HEK293T (cell line): Measurements from ENCODE around the gene MICAL1.

Source experiments
- CTCF ChIA-PET: fragments of 350-600 bp; formaldehyde crosslinking; extraction: SDS; loops from one replicate; lab custom pipeline; 2021; ENCODE audit warnings: antibody characterized with exemption, inconsistent platforms; lab: Yijun Ruan, JAX
- POLR2A ChIA-PET: fragments of 350-600 bp; formaldehyde crosslinking; extraction: SDS; loops from one replicate; lab custom pipeline; 2020; ENCODE audit warnings: antibody characterized with exemption, inconsistent platforms; lab: Yijun Ruan, JAX
- DNase-seq: peaks from one replicate; pipeline ENCODE4 v3.0.0; 2012; ENCODE audit warnings: mixed read lengths; ENCODE audit errors: extremely low spot score
- ARNT ChIP-seq: fragments of 450-650 bp; IDR thresholded peaks from 2 replicates; pipeline ENCODE4 v1.6.1; 2017; ENCODE audit warnings: mild to moderate bottlenecking
- BHLHE40 ChIP-seq: fragments of 450-650 bp; IDR thresholded peaks from 2 replicates; pipeline ENCODE4 v1.6.1; 2016; ENCODE audit warnings: mild to moderate bottlenecking, moderate library complexity, borderline replicate concordance
- CTBP1 ChIP-seq: fragments of 450-650 bp; IDR thresholded peaks from 2 replicates; pipeline ENCODE4 v1.6.1; 2016; ENCODE audit warnings: borderline replicate concordance
- ELF4 ChIP-seq: fragments of 450-650 bp; IDR thresholded peaks from 2 replicates; pipeline ENCODE4 v1.6.1; 2017; ENCODE audit warnings: antibody characterized with exemption
- FOXA1 ChIP-seq: fragments of 450-650 bp; IDR thresholded peaks from 2 replicates; pipeline ENCODE4 v1.6.1; 2016; ENCODE audit warnings: mild to moderate bottlenecking
- FOXK2 ChIP-seq: fragments of 450-650 bp; IDR thresholded peaks from 2 replicates; pipeline ENCODE4 v1.6.1; 2016; ENCODE audit warnings: mild to moderate bottlenecking
- FOXM1 ChIP-seq: fragments of 450-650 bp; IDR thresholded peaks from 2 replicates; pipeline ENCODE4 v1.6.1; 2017; ENCODE audit warnings: mild to moderate bottlenecking, borderline replicate concordance
- HDGF ChIP-seq: fragments of 450-650 bp; IDR thresholded peaks from 2 replicates; pipeline ENCODE4 v1.6.1; 2017; ENCODE audit warnings: antibody characterized with exemption, borderline replicate concordance
- L3MBTL2 ChIP-seq: fragments of 450-650 bp; conservative IDR thresholded peaks from 2 replicates; pipeline ENCODE4 v1.6.1; 2016; ENCODE audit warnings: mild to moderate bottlenecking
- LEF1 ChIP-seq: fragments of 450-650 bp; IDR thresholded peaks from 2 replicates; pipeline ENCODE4 v1.6.1; 2017; ENCODE audit warnings: mild to moderate bottlenecking, borderline replicate concordance
- NFRKB ChIP-seq: fragments of 450-650 bp; IDR thresholded peaks from 2 replicates; pipeline ENCODE4 v1.6.1; 2016; ENCODE audit warnings: mild to moderate bottlenecking, moderate library complexity
- SP1 ChIP-seq: fragments of 450-650 bp; IDR thresholded peaks from 2 replicates; pipeline ENCODE4 v1.6.1; 2017
- SUZ12 ChIP-seq: fragments of 450-650 bp; IDR thresholded peaks from 2 replicates; pipeline ENCODE4 v1.6.1; 2016; ENCODE audit warnings: mild to moderate bottlenecking
- TARDBP ChIP-seq: fragments of 450-650 bp; IDR thresholded peaks from 2 replicates; pipeline ENCODE4 v1.6.1; 2016
- ZNF384 ChIP-seq: fragments of 450-650 bp; IDR thresholded peaks from 2 replicates; pipeline ENCODE4 v1.6.1; 2016
- TF ChIP-seq, protein P1 (sequence below): fragments of 450-650 bp; IDR thresholded peaks from 2 replicates; pipeline ENCODE4 v1.6.1; 2016

MICAL1 gene

GRCh38 chr6:109443425-109443950, 12.1 kb downstream of the MICAL1 start:
- POLR2A ChIA-PET, result interaction anchor here (1.0 to 6.8 kb wide), 4 partner anchors 11 to 61 kb away, joined by 3 to 39 read pairs (median 4); partner anchors contain the start of genes CD164 and MICAL1
- DNase-seq, result no peak
- TF ChIP-seq L3MBTL2 (no peak), FOXA1 (no peak), HDGF (no peak), BHLHE40 (no peak), CTBP1 (no peak), LEF1 (no peak)
- CTCF ChIA-PET, result interaction anchor here (1.0 to 1.5 kb wide), 2 partner anchors 10 to 21 kb away, joined by 3 to 5 read pairs; no protein-coding TSS in a partner anchor

DNA sequence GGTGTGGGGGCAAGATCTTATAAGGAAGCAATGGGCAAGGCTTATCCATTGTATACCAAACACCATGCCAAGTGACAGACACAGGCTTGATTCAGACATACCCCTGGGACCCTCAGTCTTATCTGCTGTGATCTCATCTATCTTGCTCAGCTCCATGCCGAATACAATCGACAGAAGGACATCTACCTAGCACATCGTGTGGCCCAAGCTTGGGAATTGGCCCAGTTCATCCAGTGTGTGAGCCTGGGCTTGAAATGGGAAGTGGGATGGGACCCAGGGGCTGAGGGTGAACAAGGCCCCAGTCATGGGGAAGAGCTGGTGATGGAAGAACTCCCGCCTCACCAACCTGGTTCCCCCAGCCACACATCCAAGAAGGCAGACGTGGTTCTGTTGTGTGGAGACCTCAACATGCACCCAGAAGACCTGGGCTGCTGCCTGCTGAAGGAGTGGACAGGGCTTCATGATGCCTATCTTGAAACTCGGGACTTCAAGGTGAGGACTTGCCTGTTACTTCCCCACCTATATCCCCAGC, 13.1 kb downstream of the MICAL1 start:
- DNase-seq, result no peak
- ChIA-PET CTCF (interaction anchor here (1.0 to 1.5 kb wide), 2 partner anchors 11 to 22 kb away, joined by 3 to 5 read pairs; no protein-coding TSS in a partner anchor), POLR2A (interaction anchor here (1.0 to 6.8 kb wide), 4 partner anchors 12 to 60 kb away, joined by 3 to 39 read pairs (median 4); partner anchors contain the start of genes CD164 and MICAL1)
- TF ChIP-seq CTBP1, result no peak

GRCh38 chr6:109441069-109441816, 14.3 kb downstream of the MICAL1 start:
- TF ChIP-seq SUZ12, result no peak
- no peak for TF ChIP-seq ELF4
- no peak for TF ChIP-seq FOXK2
- no peak for TF ChIP-seq LEF1
- TF ChIP-seq L3MBTL2, result peak; percentile 66; the same call in 1 of the 2 replicates
- TF ChIP-seq ARNT, result no peak
- no peak for TF ChIP-seq HDGF
- DNase-seq, result peak; percentile 61
- ChIA-PET POLR2A (interaction anchor here (0.9 to 6.8 kb wide), 6 partner anchors 9 to 58 kb away, joined by 3 to 39 read pairs (median 4); partner anchors contain the start of genes CD164 and MICAL1), CTCF (interaction anchor here (0.7 to 1.5 kb wide), 8 partner anchors 9 to 264 kb away, joined by 3 to 7 read pairs (median 4); no protein-coding TSS in a partner anchor)

DNA sequence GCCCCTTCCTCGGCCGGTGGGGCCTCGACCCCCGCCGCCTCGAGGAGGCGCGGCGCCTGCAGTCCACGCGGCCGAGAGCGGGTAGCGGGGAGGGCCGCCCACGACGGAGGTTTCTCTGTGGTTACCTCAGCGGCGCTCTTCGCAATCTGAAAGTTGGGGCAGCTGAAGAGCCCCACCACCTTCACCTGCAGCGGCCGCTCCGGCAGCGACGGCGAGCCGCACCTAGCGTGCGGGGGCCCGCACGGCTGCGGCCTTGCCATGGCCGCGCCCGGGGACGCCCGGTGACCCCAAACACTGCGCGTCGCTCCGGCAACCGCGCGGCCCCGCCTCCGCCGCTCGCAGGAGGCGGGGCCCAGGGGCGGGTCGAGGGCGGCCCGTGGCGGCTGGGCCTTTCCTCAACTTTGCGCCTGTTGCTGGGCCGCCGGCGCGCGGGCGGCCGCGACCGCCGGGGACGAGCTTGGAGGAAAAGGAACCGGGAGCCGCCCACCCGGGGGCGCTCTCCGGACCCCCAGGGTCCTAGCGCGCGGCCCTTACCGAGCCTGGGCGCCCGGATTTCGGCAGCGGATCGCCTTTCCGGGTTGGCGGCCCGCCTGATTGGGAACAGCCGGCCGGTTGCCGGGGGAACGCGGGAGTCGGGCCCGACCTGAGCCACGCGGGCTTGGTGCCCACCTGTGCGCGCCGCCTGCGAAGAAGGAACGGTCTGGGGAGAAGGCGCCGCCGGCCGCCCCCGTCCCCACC, 15.1 kb downstream of the MICAL1 start, which contains the start of the genes PPIL6 and SMPD2:
PPIL6 (minus strand) TSS at position 298 of the 738 bp plus-strand sequence; CDS start at position 260, 38 bp downstream.
SMPD2 (plus strand) TSS at position 394 of the 738 bp plus-strand sequence. CDS start 398 bp downstream, outside the sequence.
- peak; percentile 92 for DNase-seq
- ChIA-PET CTCF (interaction anchor here (0.7 to 1.5 kb wide), 6 partner anchors 10 to 264 kb away, joined by 3 to 7 read pairs (median 4); no protein-coding TSS in a partner anchor), POLR2A (interaction anchor here (0.9 to 6.8 kb wide), 5 partner anchors 9 to 57 kb away, joined by 3 to 39 read pairs (median 4); partner anchors contain the start of genes CD164 and MICAL1)
- TF ChIP-seq NFRKB (no peak), FOXA1 (no peak), LEF1 (0 out of 2 replicates have a peak, but pooled peaks have one; percentile 18), L3MBTL2 (peak; percentile 96; the same call in 1 of the 2 replicates)

GRCh38 chr6:109436041-109436440, 19.5 kb downstream of the MICAL1 start:
- no peak for DNase-seq
- TF ChIP-seq LEF1 (no peak), L3MBTL2 (no peak), BHLHE40 (no peak), NFRKB (no peak)
- ChIA-PET POLR2A (interaction anchor here (0.8 kb wide), 1 partner anchor 53 kb away, joined by 4 read pairs; the partner anchor contains the start of gene CD164), CTCF (interaction anchor here (0.6 kb wide), 1 partner anchor 314 kb away, joined by 4 read pairs; no protein-coding TSS in a partner anchor)

- ChIA-PET CTCF (no interaction called here), POLR2A (no interaction called here)
- no peak for DNase-seq
- TF ChIP-seq, protein P1, sequence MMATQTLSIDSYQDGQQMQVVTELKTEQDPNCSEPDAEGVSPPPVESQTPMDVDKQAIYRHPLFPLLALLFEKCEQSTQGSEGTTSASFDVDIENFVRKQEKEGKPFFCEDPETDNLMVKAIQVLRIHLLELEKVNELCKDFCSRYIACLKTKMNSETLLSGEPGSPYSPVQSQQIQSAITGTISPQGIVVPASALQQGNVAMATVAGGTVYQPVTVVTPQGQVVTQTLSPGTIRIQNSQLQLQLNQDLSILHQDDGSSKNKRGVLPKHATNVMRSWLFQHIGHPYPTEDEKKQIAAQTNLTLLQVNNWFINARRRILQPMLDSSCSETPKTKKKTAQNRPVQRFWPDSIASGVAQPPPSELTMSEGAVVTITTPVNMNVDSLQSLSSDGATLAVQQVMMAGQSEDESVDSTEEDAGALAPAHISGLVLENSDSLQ, result no peak
- TF ChIP-seq L3MBTL2, result no peak
- TF ChIP-seq ELF4, result no peak
- no peak for TF ChIP-seq LEF1
- no peak for TF ChIP-seq BHLHE40
- TF ChIP-seq ZNF384, result no peak
- no peak for TF ChIP-seq NFRKB
- TF ChIP-seq CTBP1, result no peak
- no peak for TF ChIP-seq SUZ12
- no peak for TF ChIP-seq SP1
- no peak for TF ChIP-seq FOXA1
Measured at GRCh38 chr6:109434456-109434855, 21.1 kb downstream of the MICAL1 start.

DNA sequence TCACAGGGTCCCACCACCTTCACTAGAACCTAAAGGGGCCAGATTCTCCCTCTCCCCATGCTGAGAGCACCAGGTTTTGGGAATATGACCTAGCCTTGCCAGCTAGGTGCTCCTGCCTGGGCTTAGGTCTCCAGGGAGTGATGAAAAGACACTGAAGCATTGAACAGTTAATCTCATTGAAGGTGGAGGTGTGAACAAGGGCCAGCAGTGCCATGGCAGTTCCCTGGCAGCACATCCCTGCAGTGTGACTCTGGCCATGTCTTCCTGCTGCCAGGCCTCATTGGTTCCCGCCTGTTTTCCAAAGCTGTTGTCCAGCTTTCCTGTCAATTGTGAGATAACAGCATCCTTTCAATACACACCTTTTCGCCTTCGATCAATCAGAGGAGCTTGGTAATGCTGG, 26.1 kb downstream of the MICAL1 start:
- TF ChIP-seq FOXM1 (no peak), FOXA1 (no peak), HDGF (no peak), ARNT (no peak), TARDBP (no peak), ZNF384 (no peak), BHLHE40 (no peak), NFRKB (no peak), SP1 (no peak), CTBP1 (no peak), LEF1 (no peak)
- TF ChIP-seq, protein P1, result no peak
- CTCF ChIA-PET, result interaction anchor here (0.7 kb wide), 1 partner anchor 397 kb away, joined by 6 read pairs; no protein-coding TSS in a partner anchor
- POLR2A ChIA-PET, result no interaction called here
- no peak for DNase-seq
